A549 (cell line): Measurements from ENCODE around the gene UQCC3. TPM values are rescaled to one million over a fixed set of nuclear protein-coding genes. Genes with fewer than 3 reads are reported as not detected.

Experiments used
- ATAC-seq, 2 experiments: fragments of 200-7000 bp in 1 of 2; fragments of >200 bp in 1 of 2; cut with Nextera tagmentation in 1 of 2; cut with Tn5 transposase in 1 of 2; 3 replicates each; pipeline versions ENCODE4 v1.8.0 to v1.9.1; 2018 to 2020; ENCODE audit warnings: mild to moderate bottlenecking in 1 of 2, moderate library complexity in 1 of 2
- CTCF ChIA-PET: fragments of 300-600 bp; sonication (Branson Sonifier 250); formaldehyde crosslinking; extraction: SDS; loops from one replicate; lab custom pipeline; 2021; ENCODE audit warnings: antibody characterized with exemption, inconsistent platforms; lab: Yijun Ruan, JAX
- POLR2A ChIA-PET: fragments of 350-600 bp; formaldehyde crosslinking; extraction: SDS; loops from one replicate; lab custom pipeline; 2021; ENCODE audit warnings: antibody characterized with exemption, inconsistent platforms; lab: Yijun Ruan, JAX
- DNase-seq, 2 experiments: peaks; one replicate each; pipeline versions ENCODE4 v3.0.0 to v3.0.0-alpha.2; 2011 to 2016; ENCODE audit warnings: low read depth in 1 of 2, low spot score in 1 of 2
- FAIRE-seq: peaks from 2 replicates; lab custom pipeline; 2011; peaks lifted over from hg19 to GRCh38; lab: Jason Lieb, UNC
- H3K27ac ChIP-seq, 2 experiments: fragments of >200 bp; sonication (Bioruptor Twin); formaldehyde crosslinking; 3 replicates each; pipeline ENCODE4 v1.5.1; 2016 to 2017
- H3K4me1 ChIP-seq: fragments of >200 bp; sonication (Bioruptor Twin); formaldehyde crosslinking; 3 replicates; pipeline ENCODE4 v1.6.1; 2016
- H3K4me2 ChIP-seq: fragments of >200 bp; sonication (Bioruptor Twin); formaldehyde crosslinking; 3 replicates; pipeline ENCODE4 v1.6.1; 2016
- H3K4me3 ChIP-seq: fragments of >200 bp; sonication (Bioruptor Twin); formaldehyde crosslinking; 3 replicates; pipeline ENCODE4 v1.5.1; 2016
- H3K9me3 ChIP-seq: fragments of >200 bp; sonication (Bioruptor Twin); formaldehyde crosslinking; 3 replicates; pipeline ENCODE4 v1.6.1; 2016
- ATOH8 ChIP-seq: fragments of 250-450 bp; sonication (Bioruptor Pico); IDR thresholded peaks from 2 replicates; pipeline ENCODE4 v1.5.0; 2020; ENCODE audit warnings: low read depth, mild to moderate bottlenecking, moderate library complexity
- BCL3 ChIP-seq: fragments of >200 bp; sonication (Bioruptor Twin); formaldehyde crosslinking; IDR thresholded peaks from 3 replicates; pipeline ENCODE4 v1.6.1; 2016
- CBX8 ChIP-seq: fragments of 200-600 bp; sonication (generic); IDR thresholded peaks from 2 replicates; pipeline ENCODE4 v1.6.1; 2016
- CEBPB ChIP-seq, 2 experiments: fragments of >200 bp in 1 of 2; sonication (Bioruptor Twin) in 1 of 2; formaldehyde crosslinking in 1 of 2; IDR thresholded peaks; 2 replicates each; pipeline ENCODE4 v1.6.1; 2012 to 2016
- EHF ChIP-seq: fragments of 250-450 bp; sonication (Bioruptor Pico); IDR thresholded peaks from 2 replicates; pipeline ENCODE4 v1.5.0; 2020; ENCODE audit warnings: mild to moderate bottlenecking
- EHMT2 ChIP-seq: fragments of 200-600 bp; sonication (generic); IDR thresholded peaks from 2 replicates; pipeline ENCODE4 v1.6.1; 2016; ENCODE audit warnings: antibody characterized with exemption, low read depth, mild to moderate bottlenecking, moderate library complexity
- ELK1 ChIP-seq: fragments of 150-350 bp; IDR thresholded peaks from 2 replicates; pipeline ENCODE4 v1.6.1; 2014; ENCODE audit warnings: low read depth, mild to moderate bottlenecking, low read length
- ESRRA ChIP-seq: fragments of 150-350 bp; IDR thresholded peaks from 2 replicates; pipeline ENCODE4 v1.6.1; 2014; ENCODE audit warnings: mild to moderate bottlenecking, low read length, borderline replicate concordance
- FOXS1 ChIP-seq: fragments of 250-450 bp; sonication (Bioruptor Pico); IDR thresholded peaks from 2 replicates; pipeline ENCODE4 v1.5.0; 2020; ENCODE audit warnings: mild to moderate bottlenecking, moderate library complexity
- HEYL ChIP-seq: fragments of 250-450 bp; sonication (Bioruptor Pico); IDR thresholded peaks from 2 replicates; pipeline ENCODE4 v1.8.0; 2021; ENCODE audit warnings: mild to moderate bottlenecking, moderate library complexity
- HMGXB4 ChIP-seq: fragments of 250-450 bp; sonication (Bioruptor Pico); IDR thresholded peaks from 2 replicates; pipeline ENCODE4 v1.5.0; 2021; ENCODE audit warnings: mild to moderate bottlenecking, moderate library complexity, borderline replicate concordance
- HOXA7 ChIP-seq: fragments of 250-450 bp; sonication (Bioruptor Pico); IDR thresholded peaks from 2 replicates; pipeline ENCODE4 v1.5.0; 2020; ENCODE audit warnings: mild to moderate bottlenecking, moderate library complexity
- HOXB13 ChIP-seq: fragments of 250-450 bp; sonication (Bioruptor Pico); IDR thresholded peaks from 2 replicates; pipeline ENCODE4 v1.5.0; 2020; ENCODE audit warnings: low read depth, mild to moderate bottlenecking, moderate library complexity
- JUN ChIP-seq, 2 experiments: fragments of >200 bp; sonication (Bioruptor Twin); formaldehyde crosslinking; IDR thresholded peaks; 2 replicates in 1 of 2; 3 replicates in 1 of 2; pipeline ENCODE4 v1.6.1; 2016 to 2017
- KDM1A ChIP-seq: fragments of 200-600 bp; sonication (generic); IDR thresholded peaks from 2 replicates; pipeline ENCODE4 v1.6.1; 2016; ENCODE audit warnings: low read depth, mild to moderate bottlenecking
- KDM5A ChIP-seq: fragments of 200-600 bp; sonication (generic); IDR thresholded peaks from 2 replicates; pipeline ENCODE4 v1.6.1; 2016; ENCODE audit warnings: antibody characterized with exemption, mild to moderate bottlenecking
- MAX ChIP-seq: IDR thresholded peaks from 2 replicates; pipeline ENCODE4 v1.6.1; 2012
- MAZ ChIP-seq: fragments of 150-350 bp; IDR thresholded peaks from 2 replicates; pipeline ENCODE4 v1.6.1; 2014; ENCODE audit warnings: antibody characterized with exemption, low read depth, low read length, borderline replicate concordance
- MYC ChIP-seq: IDR thresholded peaks from 2 replicates; pipeline ENCODE4 v1.6.1; 2012; ENCODE audit warnings: mild to moderate bottlenecking, inconsistent platforms, low read length, improper control_type of control experiment, borderline replicate concordance
- NR3C1 ChIP-seq: fragments of >200 bp; sonication (Bioruptor Twin); formaldehyde crosslinking; IDR thresholded peaks from 3 replicates; pipeline ENCODE4 v1.6.1; 2017
- PBX3 ChIP-seq: IDR thresholded peaks from 2 replicates; pipeline ENCODE4 v1.6.1; 2012
- PHF8 ChIP-seq: fragments of 200-600 bp; sonication (generic); IDR thresholded peaks from 2 replicates; pipeline ENCODE4 v1.6.1; 2016; ENCODE audit warnings: low read depth, mild to moderate bottlenecking, antibody characterized with exemption, moderate library complexity, borderline replicate concordance
- POLR2A ChIP-seq: IDR thresholded peaks from 2 replicates; pipeline ENCODE4 v1.6.1; 2012; ENCODE audit warnings: mild to moderate bottlenecking, low read length
- POLR2AphosphoS2 ChIP-seq: conservative IDR thresholded peaks from 2 replicates; pipeline ENCODE4 v1.6.1; 2012; ENCODE audit warnings: low read length, improper control_type of control experiment, inconsistent platforms
- RAD21 ChIP-seq, 2 experiments: fragments of >200 bp in 1 of 2; sonication (Bioruptor Twin) in 1 of 2; formaldehyde crosslinking in 1 of 2; IDR thresholded peaks in 1 of 2; conservative IDR thresholded peaks in 1 of 2; 2 replicates in 1 of 2; 3 replicates in 1 of 2; pipeline ENCODE4 v1.6.1; 2012 to 2018; ENCODE audit warnings: inconsistent platforms in 1 of 2
- RARB ChIP-seq: fragments of 250-450 bp; sonication (Bioruptor Pico); IDR thresholded peaks from 2 replicates; pipeline ENCODE4 v1.8.0; 2021; ENCODE audit warnings: mild to moderate bottlenecking, moderate library complexity
- RFX5 ChIP-seq: fragments of 450-650 bp; IDR thresholded peaks from 2 replicates; pipeline ENCODE4 v1.7.1; 2014; ENCODE audit warnings: antibody characterized with exemption, mild to moderate bottlenecking, moderate library complexity
- TP53 ChIP-seq: fragments of 250-450 bp; sonication (Bioruptor Pico); IDR thresholded peaks from 2 replicates; pipeline ENCODE4 v1.5.0; 2021; ENCODE audit warnings: mild to moderate bottlenecking, moderate library complexity
- ZFP36 ChIP-seq: fragments of 450-650 bp; IDR thresholded peaks from 2 replicates; pipeline ENCODE4 v1.6.1; 2014; ENCODE audit warnings: borderline replicate concordance; ENCODE audit not compliant: partially characterized antibody
- WGBS: methylation state at CpG from one replicate; pipeline ENCODE4 v1.1.6; 2017; ENCODE audit errors: missing lambda C conversion rate; 5-methylcytosine and 5-hydroxymethylcytosine counted together
- polyA plus RNA-seq, 4 experiments: library from polyadenylated mRNA; depleted of rRNA in 3 of 4; stranded (reverse); fragments of >200 nt; fragmentation: RNase III in 1 of 4; extraction: RNeasy Plus Mini Kit Qiagen cat#74134 plus additional on column Dnase treatment in 1 of 4; gene quantifications; 2 replicates in 3 of 4; 3 replicates in 1 of 4; pipeline ENCODE4 v1.2.3, GENCODE V29; 2011 to 2017

The UQCC3 gene
- polyA plus RNA-seq, 2 of the 4 experiments (the other 2 are of a cell fraction) = 20.2 to 27.8 TPM

- TF ChIP-seq ELK1 (no peak), HOXB13 (CRISPR knock-in tag) (no peak), CBX8 (no peak), KDM5A (no peak), EHF (no peak), EHMT2 (no peak), RARB (CRISPR knock-in tag) (peak; percentile 90), HMGXB4 (peak; percentile 81; the same call in 1 of the 2 replicates), HEYL (no peak), MAZ (no peak), RFX5 (no peak), POLR2AphosphoS2 (peak; percentile 78; the same call in 1 of the 2 replicates), RAD21 (conservative IDR thresholded peaks at IDR 0.05 in 1 of 2, IDR thresholded peaks at IDR 0.05 in 1 of 2) (no peak), ESRRA (no peak), ATOH8 (no peak), JUN (IDR thresholded peaks at IDR 0.05) (peak; percentile 99 to 100), BCL3 (peak; percentile 100), FOXS1 (CRISPR knock-in tag) (no peak; the same call in 1 of the 2 replicates), TP53 (CRISPR knock-in tag) (peak; percentile 96), MYC (peak; percentile 61; the same call in 1 of the 2 replicates), ZFP36 (no peak), NR3C1 (no peak), CEBPB (IDR thresholded peaks at IDR 0.05) (no peak)
Measured at GRCh38 chr11:62665075-62665598, 6.3 kb upstream of the UQCC3 start, which contains the start of the genes C11orf98 and CSKMT (continued).

GRCh38 chr11:62665599-62666258 lies 5.7 kb upstream of the UQCC3 start:
- Histone ChIP-seq H3K4me1 (peaks cover 32% of the 10 kb centered on the region), H3K4me3 (peak overlapping the region; percentile 79), H3K9me3 (no peaks in the 10 kb centered on the region), H3K27ac (peak overlapping the region; percentile 93 to 96), H3K4me2 (peak overlapping the region; percentile 78)
- no peak for FAIRE-seq
- WGBS = under 1% methylated on average over 36 of the region's 39 CpGs
- CTCF ChIA-PET = interaction anchor here (0.6 to 3.1 kb wide), 12 partner anchors 8 to 273 kb away, joined by 3 to 7 read pairs (median 4); partner anchors contain the start of genes B3GAT3 and ROM1
- ATAC-seq = peak; percentile 9 to 16; a peak in 5 of 6 replicates
- peak in 1 of 2 experiments; percentile 45 for DNase-seq
- POLR2A ChIA-PET = interaction anchor here (0.8 to 5.5 kb wide), 30 partner anchors 8 to 851 kb away, joined by 3 to 91 read pairs (median 12); partner anchors contain the start of genes B3GAT3, EEF1G, EML3 and GANAB
- TF ChIP-seq PBX3 (peak; percentile 57), KDM1A (no peak), MAX (peak; percentile 9; the same call in 1 of the 2 replicates), PHF8 (no peak), EHMT2 (no peak), POLR2A (peak; percentile 48), HOXA7 (peak; percentile 61; the same call in 1 of the 2 replicates)
